Ishikawa (cell line): ENCODE results near the gene TERB1.

Experiments
- CEBPB ChIP-seq: IDR thresholded peaks from 2 replicates; pipeline ENCODE4 v1.6.1; 2012
- CREB1 ChIP-seq: IDR thresholded peaks from 2 replicates; pipeline ENCODE4 v1.6.1; 2012; ENCODE audit warnings: low read depth
- EGR1 ChIP-seq: IDR thresholded peaks from 2 replicates; pipeline ENCODE4 v1.6.1; 2012
- EP300 ChIP-seq: IDR thresholded peaks from 2 replicates; pipeline ENCODE4 v1.6.1; 2012; ENCODE audit warnings: borderline replicate concordance
- FOXM1 ChIP-seq: IDR thresholded peaks from 2 replicates; pipeline ENCODE4 v1.6.1; 2012; ENCODE audit warnings: low read depth, borderline replicate concordance
- MAX ChIP-seq: IDR thresholded peaks from 2 replicates; pipeline ENCODE4 v1.6.1; 2012
- NFIC ChIP-seq: IDR thresholded peaks from 2 replicates; pipeline ENCODE4 v1.6.1; 2012
- RAD21 ChIP-seq: IDR thresholded peaks from 2 replicates; pipeline ENCODE4 v1.6.1; 2012; ENCODE audit warnings: low read depth
- REST ChIP-seq: IDR thresholded peaks from 2 replicates; pipeline ENCODE4 v1.6.1; 2012; ENCODE audit warnings: low read depth, mild to moderate bottlenecking
- TAF1 ChIP-seq: IDR thresholded peaks from 2 replicates; pipeline ENCODE4 v1.6.1; 2012; ENCODE audit warnings: low read depth, mild to moderate bottlenecking
- TCF12 ChIP-seq: IDR thresholded peaks from 2 replicates; pipeline ENCODE4 v1.6.1; 2012; ENCODE audit warnings: low read depth
- TEAD4 ChIP-seq: IDR thresholded peaks from 2 replicates; pipeline ENCODE4 v1.6.1; 2012
- USF1 ChIP-seq: IDR thresholded peaks from 2 replicates; pipeline ENCODE4 v1.6.1; 2012
- YY1 ChIP-seq: IDR thresholded peaks from 2 replicates; pipeline ENCODE4 v1.6.1; 2012; ENCODE audit warnings: low read depth
- ZBTB7A ChIP-seq: IDR thresholded peaks from 2 replicates; pipeline ENCODE4 v1.6.1; 2012; ENCODE audit warnings: low read depth

Gene TERB1

DNA sequence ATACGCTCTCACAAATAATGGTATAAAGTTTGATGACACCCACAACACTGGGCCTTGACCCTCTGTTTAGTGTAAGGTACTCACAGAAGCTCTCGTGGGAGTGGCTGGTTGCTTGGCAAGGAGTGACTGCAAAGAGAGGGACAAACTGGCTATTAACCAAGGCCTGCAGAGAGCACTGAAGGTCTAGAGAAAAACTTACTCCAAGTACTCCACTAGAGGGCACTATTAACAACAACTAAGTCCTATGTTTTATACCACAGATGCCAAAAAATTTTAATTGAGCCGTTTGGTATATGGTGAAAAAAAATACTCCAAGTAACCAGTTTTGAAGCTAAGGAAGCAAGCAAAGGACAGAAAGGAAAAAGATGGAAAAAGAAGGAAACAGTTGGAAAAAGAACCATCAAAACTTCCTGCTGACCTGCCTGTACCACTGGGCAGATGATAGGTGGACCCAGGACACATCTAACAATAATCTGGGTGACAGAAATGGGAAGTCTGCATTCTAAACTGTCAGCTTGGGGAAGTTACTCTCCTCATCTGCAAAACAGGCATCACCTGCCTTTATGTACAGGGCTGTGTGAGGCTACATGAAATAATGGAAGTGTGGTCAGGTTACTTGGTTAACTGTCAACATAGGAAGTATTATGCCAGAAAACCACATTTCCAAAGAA lies 73.1 kb downstream of the TERB1 start:
- TF ChIP-seq RAD21 (peak; percentile 44; the same call in 1 of the 2 replicates), EGR1 (no peak)

GRCh38 chr16:66720766-66721165 lies 80.6 kb downstream of the TERB1 start:
- TF ChIP-seq CEBPB (no peak), TCF12 (no peak), MAX (no peak), ZBTB7A (no peak), YY1 (no peak), REST (no peak), CREB1 (no peak), TEAD4 (no peak), NFIC (no peak), FOXM1 (no peak), EP300 (no peak), USF1 (no peak), TAF1 (no peak), RAD21 (no peak), EGR1 (no peak)

DNA sequence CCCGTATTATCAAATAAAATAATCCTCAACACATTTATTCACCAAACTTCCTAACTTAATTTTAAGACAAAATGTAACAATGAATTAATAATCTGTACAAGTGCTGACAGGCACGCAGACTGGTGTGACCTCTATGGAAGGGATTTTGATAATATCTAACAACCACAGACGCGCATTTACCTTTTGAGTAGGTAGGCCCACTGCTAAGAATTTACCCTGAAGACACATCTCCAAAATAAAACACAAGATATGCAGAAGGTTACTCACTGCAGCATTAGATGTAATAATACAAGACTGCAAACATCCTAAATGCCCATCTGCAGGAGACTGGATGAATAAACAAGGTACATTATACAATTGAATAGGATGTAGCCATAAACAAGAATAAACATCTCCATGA lies 82.1 kb downstream of the TERB1 start:
- TF ChIP-seq MAX (no peak), REST (no peak), RAD21 (no peak), EP300 (no peak), TAF1 (no peak), ZBTB7A (no peak), USF1 (no peak), YY1 (no peak), CEBPB (no peak), NFIC (no peak), EGR1 (no peak), TCF12 (no peak), TEAD4 (no peak), CREB1 (no peak), FOXM1 (no peak)

- TF ChIP-seq MAX (no peak), TCF12 (no peak), REST (no peak), FOXM1 (no peak), ZBTB7A (no peak), TAF1 (no peak), YY1 (no peak), USF1 (no peak)
Measured at GRCh38 chr16:66717776-66718175, 83.6 kb downstream of the TERB1 start.
